KMS-11 (cell line): ENCODE results near the gene DPP4.

ENCODE experiments used
- H2AFZ ChIP-seq: fragments of 200-600 bp; sonication (generic); 2 replicates; pipeline ENCODE4 v1.6.1; 2016; ENCODE audit warnings: antibody characterized with exemption, mixed run types, low read depth
- H3K27ac ChIP-seq: fragments of 200-600 bp; sonication (generic); 2 replicates; pipeline ENCODE4 v1.6.1; 2016; ENCODE audit warnings: mild to moderate bottlenecking, mixed run types
- H3K27me3 ChIP-seq: fragments of 200-600 bp; sonication (generic); 2 replicates; pipeline ENCODE4 v1.6.1; 2017; ENCODE audit warnings: mild to moderate bottlenecking, low read depth, mixed run types, moderate library complexity; ENCODE audit not compliant: insufficient read depth
- H3K36me3 ChIP-seq: fragments of 200-600 bp; sonication (generic); 2 replicates; pipeline ENCODE4 v1.6.1; 2017; ENCODE audit warnings: mild to moderate bottlenecking, mixed run types; ENCODE audit not compliant: insufficient read depth
- H3K4me1 ChIP-seq: fragments of 200-600 bp; sonication (generic); 2 replicates; pipeline ENCODE4 v1.6.1; 2016; ENCODE audit warnings: mild to moderate bottlenecking, low read depth, mixed run types; ENCODE audit not compliant: poor library complexity, severe bottlenecking
- H3K4me2 ChIP-seq: fragments of 200-600 bp; sonication (generic); 2 replicates; pipeline ENCODE4 v1.7.0; 2016; ENCODE audit warnings: mild to moderate bottlenecking, mixed run types
- H3K4me3 ChIP-seq: fragments of 200-600 bp; sonication (generic); IDR thresholded peaks from 2 replicates; pipeline ENCODE4 v1.6.1; 2017; ENCODE audit warnings: low read depth, low read length, mixed read lengths; ENCODE audit not compliant: insufficient read depth
- H3K79me2 ChIP-seq: fragments of 200-600 bp; sonication (generic); 2 replicates; pipeline ENCODE4 v1.6.1; 2016; ENCODE audit warnings: low read depth, mixed run types; ENCODE audit not compliant: insufficient read depth
- H3K9ac ChIP-seq: fragments of 200-600 bp; sonication (generic); 2 replicates; pipeline ENCODE4 v1.6.1; 2016; ENCODE audit warnings: mild to moderate bottlenecking, mixed run types
- H4K20me1 ChIP-seq: fragments of 200-600 bp; sonication (generic); 2 replicates; pipeline ENCODE4 v1.6.1; 2016; ENCODE audit warnings: mild to moderate bottlenecking, mixed run types; ENCODE audit not compliant: insufficient read depth
- TF ChIP-seq, protein P1 (sequence below): fragments of 200-600 bp; sonication (generic); conservative IDR thresholded peaks from 2 replicates; pipeline ENCODE4 v1.6.1; 2017; ENCODE audit warnings: low read depth, mild to moderate bottlenecking, antibody characterized with exemption, low read length, moderate library complexity, mixed read lengths

The DPP4 gene

DNA sequence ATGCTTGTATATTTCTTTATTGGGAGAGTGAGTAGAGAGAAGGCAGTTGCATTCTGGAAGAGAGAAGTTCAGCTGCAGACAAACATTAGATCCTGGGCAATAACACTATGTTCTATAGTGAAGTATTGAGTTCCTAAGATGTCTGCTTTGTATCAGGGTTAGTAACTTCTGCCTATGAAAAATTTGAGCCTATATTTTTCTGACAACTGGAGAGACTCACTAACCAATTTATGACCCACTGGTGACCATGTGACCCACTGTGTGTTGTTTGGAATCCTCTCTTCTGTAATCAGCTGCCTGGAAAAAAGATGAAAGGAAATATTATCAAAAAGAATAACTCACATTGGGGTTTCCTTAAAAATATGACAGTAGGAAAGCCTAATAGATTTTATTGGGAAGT, 35.3 kb downstream of the DPP4 start:
- no peak overlapping the region for H3K9ac ChIP-seq
- no peak overlapping the region for H3K4me3 ChIP-seq
- H3K27ac ChIP-seq = no peak overlapping the region
- no peak overlapping the region for H3K4me2 ChIP-seq
- H3K36me3 ChIP-seq = no peaks in the 10 kb centered on the region
- no peaks in the 10 kb centered on the region for H3K27me3 ChIP-seq
- H2AFZ ChIP-seq = no peak overlapping the region
- TF ChIP-seq, protein P1, sequence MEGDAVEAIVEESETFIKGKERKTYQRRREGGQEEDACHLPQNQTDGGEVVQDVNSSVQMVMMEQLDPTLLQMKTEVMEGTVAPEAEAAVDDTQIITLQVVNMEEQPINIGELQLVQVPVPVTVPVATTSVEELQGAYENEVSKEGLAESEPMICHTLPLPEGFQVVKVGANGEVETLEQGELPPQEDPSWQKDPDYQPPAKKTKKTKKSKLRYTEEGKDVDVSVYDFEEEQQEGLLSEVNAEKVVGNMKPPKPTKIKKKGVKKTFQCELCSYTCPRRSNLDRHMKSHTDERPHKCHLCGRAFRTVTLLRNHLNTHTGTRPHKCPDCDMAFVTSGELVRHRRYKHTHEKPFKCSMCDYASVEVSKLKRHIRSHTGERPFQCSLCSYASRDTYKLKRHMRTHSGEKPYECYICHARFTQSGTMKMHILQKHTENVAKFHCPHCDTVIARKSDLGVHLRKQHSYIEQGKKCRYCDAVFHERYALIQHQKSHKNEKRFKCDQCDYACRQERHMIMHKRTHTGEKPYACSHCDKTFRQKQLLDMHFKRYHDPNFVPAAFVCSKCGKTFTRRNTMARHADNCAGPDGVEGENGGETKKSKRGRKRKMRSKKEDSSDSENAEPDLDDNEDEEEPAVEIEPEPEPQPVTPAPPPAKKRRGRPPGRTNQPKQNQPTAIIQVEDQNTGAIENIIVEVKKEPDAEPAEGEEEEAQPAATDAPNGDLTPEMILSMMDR = no peak
- no peaks in the 10 kb centered on the region for H3K79me2 ChIP-seq
- no peaks in the 10 kb centered on the region for H4K20me1 ChIP-seq
- no peaks in the 10 kb centered on the region for H3K4me1 ChIP-seq

DNA sequence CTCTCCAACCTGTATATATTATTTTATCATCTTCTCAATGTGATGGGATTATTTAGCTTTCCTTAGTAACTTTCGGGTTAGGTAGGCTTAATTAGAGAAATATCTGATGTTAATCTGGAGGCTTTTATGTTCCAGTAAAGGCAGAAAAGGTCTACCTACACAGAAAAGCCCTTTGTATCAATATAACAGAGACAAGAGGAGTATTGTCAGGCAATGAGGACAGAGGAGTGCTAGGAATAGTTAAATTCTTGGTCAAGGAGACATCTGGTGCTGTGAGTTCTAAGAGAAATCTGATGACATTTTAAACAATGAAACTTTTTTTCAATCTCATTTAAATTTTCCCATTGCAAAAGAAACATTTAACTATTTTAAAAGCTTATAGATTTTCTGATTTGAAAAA, 36.1 kb downstream of the DPP4 start:
- H3K4me3 ChIP-seq = no peak overlapping the region
- no peaks in the 10 kb centered on the region for H3K27me3 ChIP-seq
- H3K27ac ChIP-seq = no peak overlapping the region
- no peak overlapping the region for H3K4me2 ChIP-seq
- no peaks in the 10 kb centered on the region for H4K20me1 ChIP-seq
- no peaks in the 10 kb centered on the region for H3K4me1 ChIP-seq
- H3K79me2 ChIP-seq = no peaks in the 10 kb centered on the region
- TF ChIP-seq, protein P1 = no peak
- no peak overlapping the region for H2AFZ ChIP-seq
- no peak overlapping the region for H3K9ac ChIP-seq
- H3K36me3 ChIP-seq = no peaks in the 10 kb centered on the region

DNA sequence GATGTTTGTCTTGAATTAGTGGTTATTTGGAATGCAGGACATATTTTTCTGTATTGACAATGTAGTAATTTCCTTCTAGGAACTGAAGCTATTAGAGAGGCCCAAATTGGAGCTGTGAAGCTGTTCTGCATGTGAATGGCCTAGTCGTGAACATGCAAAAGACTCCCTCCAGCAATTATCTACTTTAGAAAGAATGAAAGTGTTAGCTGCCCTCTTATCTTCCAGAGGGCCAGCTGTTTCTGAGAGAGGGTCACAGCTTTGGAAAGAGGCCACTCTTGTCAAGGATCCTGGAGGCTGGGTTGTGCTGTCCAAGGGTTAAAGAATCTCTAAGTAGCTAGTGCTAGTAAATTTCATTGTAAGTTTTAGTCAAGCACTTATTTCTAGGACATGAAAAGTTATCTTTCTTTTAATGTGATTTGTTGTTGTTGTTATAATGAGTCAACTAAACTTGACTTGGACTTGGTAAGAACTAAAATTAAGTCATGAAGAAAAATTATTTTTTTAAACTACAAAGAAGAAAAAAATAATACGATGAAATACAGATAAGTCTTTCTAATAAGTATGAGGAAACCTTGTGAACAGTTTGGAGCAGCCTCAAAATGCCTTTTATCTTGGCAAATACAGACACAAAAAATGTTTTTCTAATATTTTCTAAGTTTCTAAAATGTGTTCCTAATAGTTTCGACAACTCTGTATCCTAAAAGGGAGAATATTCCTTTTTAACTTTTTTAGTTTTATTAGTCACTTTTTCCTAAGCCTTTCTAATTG, 36.8 kb downstream of the DPP4 start:
- Histone ChIP-seq H3K27me3 (no peaks in the 10 kb centered on the region), H3K9ac (no peak overlapping the region), H3K36me3 (no peaks in the 10 kb centered on the region), H3K4me2 (no peak overlapping the region), H3K4me1 (no peaks in the 10 kb centered on the region), H3K4me3 (no peak overlapping the region), H3K27ac (no peak overlapping the region), H2AFZ (no peak overlapping the region), H4K20me1 (no peaks in the 10 kb centered on the region), H3K79me2 (no peaks in the 10 kb centered on the region)
- TF ChIP-seq, protein P1 = no peak

DNA sequence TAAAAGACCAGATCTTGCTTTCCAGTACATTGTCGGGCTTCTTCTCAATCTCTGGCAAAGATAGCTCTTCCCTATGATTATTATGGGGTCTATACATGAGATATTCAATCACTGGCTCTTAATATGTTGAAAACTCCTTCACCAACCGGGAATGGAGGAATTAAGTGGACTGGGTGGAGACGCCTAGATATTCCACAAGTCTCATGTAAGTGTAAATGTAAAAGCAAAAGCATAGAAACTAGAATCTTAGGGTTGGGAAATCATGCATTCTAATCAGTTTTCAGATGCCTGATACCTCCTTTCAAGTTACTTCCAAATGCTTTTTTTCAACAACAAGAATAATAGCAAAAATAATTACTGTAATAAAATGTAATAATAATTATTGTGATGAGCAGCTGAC, 38.0 kb downstream of the DPP4 start:
- Histone ChIP-seq H3K27ac (no peak overlapping the region), H3K4me2 (no peak overlapping the region), H3K79me2 (no peaks in the 10 kb centered on the region), H3K9ac (no peak overlapping the region), H2AFZ (no peak overlapping the region), H3K4me1 (no peaks in the 10 kb centered on the region), H4K20me1 (no peaks in the 10 kb centered on the region), H3K36me3 (no peaks in the 10 kb centered on the region), H3K4me3 (no peak overlapping the region), H3K27me3 (no peaks in the 10 kb centered on the region)
- TF ChIP-seq, protein P1 = no peak
